Trophoblast cell (in vitro differentiated cells and primary cell): Measurements from ENCODE around the gene GNA15.

Experiments
- DNase-seq, 2 donors: peaks; one replicate each; pipeline ENCODE4 v3.0.0-alpha.2; 2016
- H2AFZ ChIP-seq: 2 replicates; pipeline ENCODE4 v1.6.1; 2013; ENCODE audit warnings: low read length, moderate library complexity, mild to moderate bottlenecking; ENCODE audit not compliant: insufficient read depth, poor library complexity
- H2AK5ac ChIP-seq: 2 replicates; pipeline ENCODE4 v1.6.1; 2013; ENCODE audit warnings: mild to moderate bottlenecking, low read length
- H2BK120ac ChIP-seq: 2 replicates; pipeline ENCODE4 v1.6.1; 2013; ENCODE audit warnings: low read length, mild to moderate bottlenecking, moderate library complexity; ENCODE audit not compliant: insufficient read depth, poor library complexity
- H2BK12ac ChIP-seq: 2 replicates; pipeline ENCODE4 v1.6.1; 2013; ENCODE audit warnings: mild to moderate bottlenecking, low read length, moderate library complexity
- H2BK5ac ChIP-seq: 2 replicates; pipeline ENCODE4 v1.6.1; 2013; ENCODE audit warnings: low read length, low read depth, moderate library complexity, mild to moderate bottlenecking; ENCODE audit not compliant: poor library complexity
- H3K14ac ChIP-seq: 2 replicates; pipeline ENCODE4 v1.6.1; 2013; ENCODE audit warnings: mild to moderate bottlenecking, low read length
- H3K18ac ChIP-seq: 2 replicates; pipeline ENCODE4 v1.6.1; 2013; ENCODE audit warnings: mild to moderate bottlenecking, low read length
- H3K23ac ChIP-seq: 2 replicates; pipeline ENCODE4 v1.6.1; 2013; ENCODE audit warnings: low read length
- H3K27ac ChIP-seq: 2 replicates; pipeline ENCODE4 v1.5.1; 2013; ENCODE audit warnings: low read depth, mild to moderate bottlenecking, inconsistent platforms, low read length, moderate library complexity
- H3K27me3 ChIP-seq: 2 replicates; pipeline ENCODE4 v1.6.1; 2013; ENCODE audit warnings: inconsistent platforms, mild to moderate bottlenecking, low read length, moderate library complexity; ENCODE audit not compliant: insufficient read depth
- H3K36me3 ChIP-seq, 2 experiments: 1 replicate in 1 of 2; 2 replicates in 1 of 2; pipeline ENCODE4 v1.6.1; 2013; ENCODE audit warnings: low read length in 2 of 2, mild to moderate bottlenecking in 2 of 2, moderate library complexity in 1 of 2; ENCODE audit not compliant: insufficient read depth in 2 of 2, control insufficient read depth in 1 of 2
- H3K4ac ChIP-seq: 2 replicates; pipeline ENCODE4 v1.6.1; 2013; ENCODE audit warnings: low read depth, mild to moderate bottlenecking, low read length, moderate library complexity
- H3K4me1 ChIP-seq, 2 experiments: 1 replicate in 1 of 2; 2 replicates in 1 of 2; pipeline ENCODE4 v1.6.1; 2013; ENCODE audit warnings: low read length in 2 of 2, mild to moderate bottlenecking in 2 of 2, moderate library complexity in 1 of 2; ENCODE audit not compliant: insufficient read depth in 2 of 2, control insufficient read depth in 1 of 2
- H3K4me2 ChIP-seq: 2 replicates; pipeline ENCODE4 v1.6.1; 2013; ENCODE audit warnings: inconsistent platforms, mild to moderate bottlenecking, low read length, moderate library complexity
- H3K4me3 ChIP-seq: 2 replicates; pipeline ENCODE4 v1.5.1; 2013; ENCODE audit warnings: mild to moderate bottlenecking, low read depth, low read length, inconsistent platforms
- H3K79me1 ChIP-seq: one replicate; pipeline ENCODE4 v1.6.1; 2013; ENCODE audit warnings: low read length
- H3K79me2 ChIP-seq: 2 replicates; pipeline ENCODE4 v1.6.1; 2013; ENCODE audit warnings: low read length, mild to moderate bottlenecking; ENCODE audit not compliant: control insufficient read depth, insufficient read depth, poor library complexity
- H3K9ac ChIP-seq: 2 replicates; pipeline ENCODE4 v1.6.1; 2013; ENCODE audit warnings: mild to moderate bottlenecking, low read length
- H3K9me3 ChIP-seq: 2 replicates; pipeline ENCODE4 v1.6.1; 2013; ENCODE audit warnings: low read depth, mild to moderate bottlenecking, control low read depth, inconsistent platforms, low read length; ENCODE audit not compliant: insufficient read depth
- H4K12ac ChIP-seq: 2 replicates; pipeline ENCODE4 v1.6.1; 2013; ENCODE audit warnings: low read depth, mild to moderate bottlenecking, low read length, moderate library complexity
- H4K8ac ChIP-seq: 2 replicates; pipeline ENCODE4 v1.6.1; 2013; ENCODE audit warnings: low read depth, mild to moderate bottlenecking, low read length, moderate library complexity
- H4K91ac ChIP-seq: one replicate; pipeline ENCODE4 v1.6.1; 2013; ENCODE audit warnings: low read depth, mild to moderate bottlenecking, low read length, moderate library complexity
- WGBS: extraction: QIAGEN DNeasy Blood & Tissue Kit; methylation state at CpG from one replicate; pipeline ENCODE4 v1.1.7; 2013; ENCODE audit warnings: missing lambda C conversion rate; ENCODE audit not compliant: insufficient read length, insufficient coverage; ENCODE audit errors: extremely low coverage; 5-methylcytosine and 5-hydroxymethylcytosine counted together

GNA15 gene

GRCh38 chr19:3098141-3098514 is 37.7 kb upstream of the GNA15 start:
- Histone ChIP-seq H3K4ac (peak overlapping the region; percentile 65), H3K4me3 (no peak overlapping the region)

GRCh38 chr19:3098515-3099346 is 37.1 kb upstream of the GNA15 start:
- no peaks in the 10 kb centered on the region for H3K27me3 ChIP-seq
- no peak overlapping the region for H3K4me3 ChIP-seq
- no peak overlapping the region for H2BK120ac ChIP-seq
- H2BK12ac ChIP-seq = no peak overlapping the region
- H3K4me1 ChIP-seq = peaks cover 9 to 15% of the 10 kb centered on the region in 2 experiments
- H4K91ac ChIP-seq = no peak overlapping the region
- no peak overlapping the region for H3K18ac ChIP-seq
- H3K79me2 ChIP-seq = peaks cover 37% of the 10 kb centered on the region
- H2AFZ ChIP-seq = no peak overlapping the region
- no CpG with 5 or more reads among the region's 40 CpGs for WGBS
- H3K27ac ChIP-seq = no peak overlapping the region
- H3K14ac ChIP-seq = no peak overlapping the region
- DNase-seq = no peak
- H4K8ac ChIP-seq = no peak overlapping the region
- H3K79me1 ChIP-seq = peaks cover 5% of the 10 kb centered on the region
- H3K36me3 ChIP-seq = peaks cover 0 to 5% of the 10 kb centered on the region in 2 experiments
- H3K9ac ChIP-seq = no peak overlapping the region
- H4K12ac ChIP-seq = no peak overlapping the region
- no peak overlapping the region for H2AK5ac ChIP-seq
- H2BK5ac ChIP-seq = no peak overlapping the region
- no peak overlapping the region for H3K23ac ChIP-seq
- H3K9me3 ChIP-seq = peaks cover 3% of the 10 kb centered on the region
- no peak overlapping the region for H3K4me2 ChIP-seq
- peak overlapping the region; percentile 65 for H3K4ac ChIP-seq

More at GRCh38 chr19:3098141-3098514, 37.7 kb upstream of the GNA15 start:
- no peak overlapping the region for H3K23ac ChIP-seq
- no peak overlapping the region for H3K18ac ChIP-seq
- H4K91ac ChIP-seq = no peak overlapping the region
- H3K4me2 ChIP-seq = no peak overlapping the region
- no peak overlapping the region for H3K27ac ChIP-seq
- no peak overlapping the region for H2BK120ac ChIP-seq
- peaks cover 0 to 5% of the 10 kb centered on the region in 2 experiments for H3K36me3 ChIP-seq
- H4K12ac ChIP-seq = no peak overlapping the region
- no peak overlapping the region for H3K9ac ChIP-seq
- H4K8ac ChIP-seq = no peak overlapping the region
- peaks cover 39% of the 10 kb centered on the region for H3K79me2 ChIP-seq
- no peak overlapping the region for H3K14ac ChIP-seq
- peaks cover 7% of the 10 kb centered on the region for H3K79me1 ChIP-seq
- H2AK5ac ChIP-seq = no peak overlapping the region
- H2BK12ac ChIP-seq = no peak overlapping the region
- no peaks in the 10 kb centered on the region for H3K27me3 ChIP-seq
- no CpG with 5 or more reads among the region's 18 CpGs for WGBS
- no peak for DNase-seq
- H3K9me3 ChIP-seq = peaks cover 3% of the 10 kb centered on the region
- no peak overlapping the region for H2AFZ ChIP-seq
- peaks cover 9 to 15% of the 10 kb centered on the region in 2 experiments for H3K4me1 ChIP-seq
- no peak overlapping the region for H2BK5ac ChIP-seq

GRCh38 chr19:3099347-3100145 is 36.3 kb upstream of the GNA15 start:
- Histone ChIP-seq H3K23ac (no peak overlapping the region), H3K4ac (peak overlapping the region; percentile 2), H3K4me2 (no peak overlapping the region), H4K12ac (no peak overlapping the region), H3K27me3 (no peaks in the 10 kb centered on the region), H3K14ac (no peak overlapping the region), H4K91ac (no peak overlapping the region), H2AFZ (no peak overlapping the region), H3K9ac (no peak overlapping the region), H3K79me1 (peaks cover 2% of the 10 kb centered on the region), H3K36me3 (peaks cover 0 to 5% of the 10 kb centered on the region in 2 experiments), H3K27ac (no peak overlapping the region), H2AK5ac (no peak overlapping the region), H2BK120ac (no peak overlapping the region), H3K79me2 (peaks cover 35% of the 10 kb centered on the region), H3K4me1 (peaks cover 9 to 15% of the 10 kb centered on the region in 2 experiments), H2BK5ac (no peak overlapping the region), H3K18ac (no peak overlapping the region), H3K4me3 (no peak overlapping the region), H3K9me3 (peaks cover 6% of the 10 kb centered on the region), H2BK12ac (no peak overlapping the region), H4K8ac (no peak overlapping the region)
- no peak for DNase-seq
- WGBS = no CpG with 5 or more reads among the region's 29 CpGs

- no peak overlapping the region for H3K9ac ChIP-seq
- H2BK5ac ChIP-seq = no peak overlapping the region
- no peak overlapping the region for H2BK12ac ChIP-seq
- H3K4ac ChIP-seq = peak overlapping the region; percentile 5
- peaks cover 4% of the 10 kb centered on the region for H3K9me3 ChIP-seq
- H3K27me3 ChIP-seq = no peaks in the 10 kb centered on the region
- peaks cover 9 to 11% of the 10 kb centered on the region in 2 experiments for H3K4me1 ChIP-seq
- no CpG with 5 or more reads among the region's 14 CpGs for WGBS
- peaks cover 0 to 7% of the 10 kb centered on the region in 2 experiments for H3K36me3 ChIP-seq
- H2AK5ac ChIP-seq = no peak overlapping the region
- no peak overlapping the region for H4K12ac ChIP-seq
- no peak overlapping the region for H3K14ac ChIP-seq
- no peak for DNase-seq
- H4K8ac ChIP-seq = no peak overlapping the region
- peaks cover 27% of the 10 kb centered on the region for H3K79me2 ChIP-seq
- H4K91ac ChIP-seq = no peak overlapping the region
- no peak overlapping the region for H3K27ac ChIP-seq
- peak overlapping the region; percentile 12 for H2AFZ ChIP-seq
- no peak overlapping the region for H3K4me2 ChIP-seq
- no peaks in the 10 kb centered on the region for H3K79me1 ChIP-seq
- no peak overlapping the region for H3K23ac ChIP-seq
- H3K18ac ChIP-seq = no peak overlapping the region
- no peak overlapping the region for H2BK120ac ChIP-seq
- H3K4me3 ChIP-seq = no peak overlapping the region
Measured at GRCh38 chr19:3100331-3100730, 35.5 kb upstream of the GNA15 start.
